Measurements from ENCODE around the gene TRMT6. TPM values are rescaled to one million over a fixed set of nuclear protein-coding genes. Genes with fewer than 3 reads are reported as not detected.

Gene TRMT6
- total and polyA plus RNA-seq, 9 of the 15 experiments (the other 6 are each of a cell fraction or from before 2014, with no cell fraction given), result 10.6 to 21.3 (median 15.6) TPM

GRCh38 chr20:5950271-5951031 lies at the start of gene TRMT6, which contains the start of gene MCM8 (continued):
- TF ChIP-seq PYGO2 (tag; IDR thresholded peaks at IDR 0.05) (no peak), NR1H2 (CRISPR knock-in tag; IDR thresholded peaks at IDR 0.05) (no peak), RBM15 (IDR thresholded peaks at IDR 0.05; ENCODE audit: insufficient read depth, low read length) (no peak), CEBPG (CRISPR knock-in tag; IDR thresholded peaks at IDR 0.05) (no peak), CEBPG (tag; conservative IDR thresholded peaks at IDR 0.05 in 1 of 2, IDR thresholded peaks at IDR 0.05 in 1 of 2) (no peak), ELF2 (CRISPR knock-in tag; IDR thresholded peaks at IDR 0.05) (peak; percentile 92), GABPB1 (CRISPR knock-in tag; IDR thresholded peaks at IDR 0.05) (peak; percentile 94), NRF1 (conservative IDR thresholded peaks at IDR 0.05 in 1 of 2, IDR thresholded peaks at IDR 0.05 in 1 of 2) (peak; percentile 46 to 60; a peak in 3 of 4 replicates), CHD1 (IDR thresholded peaks at IDR 0.05; ENCODE audit: low read length) (no peak), ETV1 (tag; conservative IDR thresholded peaks at IDR 0.05; ENCODE audit: low read depth) (peak; percentile 75), CCNT2 (IDR thresholded peaks at IDR 0.05; ENCODE audit: borderline replicate concordance, extremely low read depth, insufficient read length, low read depth, low read length) (peak; percentile 60), TSC22D4 (tag; IDR thresholded peaks at IDR 0.05) (no peak), ZNF263 (CRISPR knock-in tag; IDR thresholded peaks at IDR 0.05; ENCODE audit: borderline replicate concordance) (peak; percentile 99), MTF1 (CRISPR knock-in tag; IDR thresholded peaks at IDR 0.05; ENCODE audit: borderline replicate concordance) (no peak), RBM17 (IDR thresholded peaks at IDR 0.05; ENCODE audit: borderline replicate concordance, low read depth, low read length) (no peak), NFE2L1 (tag; IDR thresholded peaks at IDR 0.05; ENCODE audit: borderline replicate concordance, low read depth) (no peak), KDM4B (IDR thresholded peaks at IDR 0.05; ENCODE audit: borderline replicate concordance in 2 of 2, low read depth in 1 of 2) (peak in 1 of 2 experiments; percentile 68; a peak in 1 of 4 replicates), PTBP1 (IDR thresholded peaks at IDR 0.05; ENCODE audit: low read depth, low read length) (no peak), HMGN3 (IDR thresholded peaks at IDR 0.05; ENCODE audit: borderline replicate concordance, extremely low read depth, insufficient read length, low read depth, low read length) (peak; percentile 29), TEAD1 (CRISPR knock-in tag; IDR thresholded peaks at IDR 0.05) (peak in 1 of 2 experiments; percentile 61; a peak in 1 of 4 replicates), RBBP5 (IDR thresholded peaks at IDR 0.05; ENCODE audit: borderline replicate concordance, insufficient read depth, low read length, poor library complexity, severe bottlenecking) (peak; percentile 92), MCM3 (IDR thresholded peaks at IDR 0.05) (no peak), HNRNPUL1 (IDR thresholded peaks at IDR 0.05; ENCODE audit: low read length) (no peak), SIX5 (IDR thresholded peaks at IDR 0.05; ENCODE audit: borderline replicate concordance in 1 of 2, insufficient read depth in 1 of 2, low read depth in 1 of 2, low read length in 2 of 2) (no peak), ZNF431 (CRISPR knock-in tag; IDR thresholded peaks at IDR 0.05) (no peak), CTBP1 (IDR thresholded peaks at IDR 0.05; ENCODE audit: borderline replicate concordance) (peak; percentile 58; the same call in 1 of the 2 replicates), SRSF9 (IDR thresholded peaks at IDR 0.05; ENCODE audit: borderline replicate concordance, low read depth, low read length) (no peak), HDAC1 (IDR thresholded peaks at IDR 0.05) (peak; percentile 11 to 99; a peak in 2 of 4 replicates)
- TF ChIP-seq, protein P1, sequence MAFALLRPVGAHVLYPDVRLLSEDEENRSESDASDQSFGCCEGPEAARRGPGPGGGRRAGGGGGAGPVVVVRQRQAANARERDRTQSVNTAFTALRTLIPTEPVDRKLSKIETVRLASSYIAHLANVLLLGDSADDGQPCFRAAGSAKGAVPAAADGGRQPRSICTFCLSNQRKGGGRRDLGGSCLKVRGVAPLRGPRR (CRISPR knock-in tag; IDR thresholded peaks at IDR 0.05), result no peak
